NCI-H226 (cell line): ENCODE results near the gene HKDC1.
A peak's percentile ranks its signal among the peaks of the same experiment; 100 is the strongest.

Experiments
- DNase-seq: peaks from one replicate; pipeline ENCODE4 v3.0.0-alpha.2; 2015

The HKDC1 gene

DNA sequence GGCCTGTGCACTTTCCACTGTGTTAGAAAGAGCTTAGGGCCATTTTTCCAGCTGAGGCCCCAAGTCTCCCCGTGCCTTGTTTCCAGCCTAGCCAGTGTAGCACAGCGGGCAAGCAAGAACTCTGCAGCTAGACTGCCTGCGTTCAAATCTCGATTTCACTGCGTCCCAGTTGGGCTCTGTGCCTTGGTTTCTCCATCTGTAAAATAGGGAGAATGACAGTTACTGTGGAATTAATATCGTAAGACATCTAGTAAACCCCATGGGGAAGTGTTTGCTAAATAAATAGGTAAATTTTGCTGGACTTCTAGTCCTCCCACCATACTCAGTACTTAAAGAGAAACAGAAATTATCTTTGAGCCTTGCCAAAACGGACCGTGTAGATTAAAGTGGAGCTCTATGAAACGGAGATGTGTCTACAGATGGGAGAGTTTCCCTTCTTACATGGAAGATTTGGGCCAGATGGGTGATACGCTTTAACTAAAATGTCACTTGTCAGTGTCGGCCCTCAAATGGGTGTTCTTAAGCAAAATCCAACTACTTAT lies 3.5 kb upstream of the HKDC1 start:
- DNase-seq: no peak

DNA sequence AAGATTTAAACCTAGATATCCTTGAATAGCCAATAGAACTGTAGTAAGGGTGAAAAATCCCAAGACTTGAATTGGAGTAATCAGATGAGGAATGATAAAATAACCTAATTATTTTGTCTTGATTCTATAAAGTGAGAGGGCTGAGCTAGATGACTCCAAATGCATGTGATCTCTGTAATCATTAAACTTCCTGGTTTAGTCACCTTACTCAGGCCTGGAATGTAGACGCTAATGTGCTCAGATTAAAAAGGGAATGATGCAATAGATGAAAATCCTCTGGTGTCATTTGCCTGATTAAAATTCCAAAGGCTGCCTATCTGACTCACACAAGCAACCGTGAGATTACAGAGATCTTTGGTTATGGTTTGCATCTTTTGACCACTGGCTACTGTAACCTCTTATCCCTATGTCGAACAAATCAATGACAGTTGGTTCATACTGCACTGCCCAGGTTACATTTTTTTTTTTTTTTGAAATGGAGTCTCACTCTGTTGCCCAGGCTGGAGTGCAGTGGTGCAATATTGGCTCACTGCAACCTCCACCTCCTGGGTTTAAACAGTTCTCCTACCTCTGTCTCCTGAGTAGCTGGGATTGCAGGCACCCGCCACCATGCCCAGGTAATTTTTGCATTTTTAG lies 2.9 kb upstream of the HKDC1 start:
- DNase-seq: peak; percentile 95

DNA sequence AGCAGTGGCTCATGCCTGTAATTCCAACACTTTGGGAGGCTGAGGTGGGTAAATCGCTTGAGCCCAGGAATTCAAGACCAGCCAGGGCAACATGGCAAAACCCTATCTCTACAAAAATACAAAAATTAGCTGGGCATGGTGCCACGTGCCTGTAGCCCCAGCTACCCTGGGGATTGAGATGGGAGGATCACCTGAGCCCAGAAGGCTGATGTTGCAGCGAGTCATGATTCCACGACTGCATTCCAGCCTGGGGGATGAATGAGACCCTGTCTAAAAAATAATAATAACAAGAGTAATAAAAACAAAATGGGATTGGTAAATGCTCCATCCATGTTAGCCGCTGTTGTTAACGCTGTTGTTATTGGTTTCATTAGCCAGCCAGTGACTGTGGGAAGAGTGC lies 1.3 kb upstream of the HKDC1 start:
- peak; percentile 60 for DNase-seq

DNA sequence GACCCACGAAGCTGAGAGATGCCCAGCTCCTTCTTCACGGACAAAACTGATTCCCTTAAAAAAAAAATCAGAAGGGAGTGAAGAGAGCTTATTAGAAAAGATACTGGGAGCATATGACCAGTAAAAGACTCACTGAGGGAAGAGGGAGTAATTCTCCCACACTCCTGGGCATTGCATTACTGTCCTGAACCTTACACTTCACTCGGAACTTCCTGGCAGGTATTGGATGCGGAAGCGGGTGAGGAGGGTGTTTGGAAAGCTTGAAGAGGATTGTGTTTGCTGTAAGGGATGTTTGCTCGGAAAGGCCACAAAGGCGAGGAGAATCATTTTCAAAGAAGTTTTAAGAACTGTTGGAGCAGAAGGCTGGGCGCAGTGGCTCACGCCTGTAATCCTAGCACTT lies 375 bp downstream of the HKDC1 start:
- DNase-seq: peak; percentile 48

DNA sequence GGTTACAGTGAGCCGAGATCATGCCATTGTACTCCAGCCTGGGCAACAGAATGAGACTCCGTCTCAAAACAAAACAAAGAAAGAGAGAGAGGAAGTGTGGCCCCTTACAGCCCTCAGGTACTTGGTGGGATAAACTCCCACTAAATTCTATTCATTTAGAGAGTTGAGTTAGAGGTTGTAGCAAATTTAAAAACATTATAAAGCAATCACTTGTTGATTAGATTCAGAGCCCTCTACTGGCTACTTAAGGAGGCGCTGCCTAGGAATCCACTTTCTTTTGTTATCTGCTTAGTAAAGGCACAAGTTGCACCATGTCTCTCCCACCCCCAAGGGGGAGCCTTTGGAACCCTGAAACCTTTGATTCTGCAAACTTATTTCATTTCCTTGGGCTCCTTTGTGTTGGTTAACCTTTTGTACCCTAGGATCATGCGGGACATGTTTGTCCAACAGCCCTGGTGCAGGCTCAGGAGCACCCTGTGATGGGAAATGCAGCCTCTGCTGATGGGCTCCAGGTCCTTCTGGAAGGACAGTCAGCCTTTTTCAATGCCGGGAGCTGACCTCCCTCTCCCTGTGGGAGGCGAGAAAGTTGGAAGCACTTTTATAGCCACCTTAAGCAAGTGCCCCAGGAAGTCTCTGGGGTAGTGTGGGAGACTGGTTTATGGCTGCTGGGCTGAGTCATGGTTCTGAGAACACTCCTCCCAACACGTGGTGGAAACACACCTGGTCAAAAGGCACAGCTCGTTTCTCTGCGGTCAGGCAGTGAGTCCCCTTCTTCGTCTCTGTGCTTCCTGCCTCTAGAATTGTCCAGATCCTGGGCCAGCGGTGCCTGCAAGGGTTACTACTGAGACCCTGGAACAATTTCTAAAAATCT lies 2.3 kb downstream of the HKDC1 start:
- DNase-seq: peak; percentile 87

DNA sequence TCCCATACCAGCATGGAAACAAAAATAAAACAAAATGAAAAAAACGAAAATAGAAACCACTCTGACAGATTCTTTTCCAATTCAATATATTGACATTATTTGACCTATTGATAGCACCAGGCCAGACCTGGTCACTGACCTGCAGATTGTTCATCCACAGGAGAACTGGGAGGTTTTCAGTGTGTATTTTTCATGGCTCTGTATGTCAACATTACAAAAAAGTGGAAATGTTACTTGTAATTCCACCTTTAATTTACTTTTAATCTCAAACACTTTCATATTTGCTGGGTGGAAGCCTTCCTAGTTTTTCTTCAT lies 2.9 kb downstream of the HKDC1 start:
- DNase-seq: no peak

DNA sequence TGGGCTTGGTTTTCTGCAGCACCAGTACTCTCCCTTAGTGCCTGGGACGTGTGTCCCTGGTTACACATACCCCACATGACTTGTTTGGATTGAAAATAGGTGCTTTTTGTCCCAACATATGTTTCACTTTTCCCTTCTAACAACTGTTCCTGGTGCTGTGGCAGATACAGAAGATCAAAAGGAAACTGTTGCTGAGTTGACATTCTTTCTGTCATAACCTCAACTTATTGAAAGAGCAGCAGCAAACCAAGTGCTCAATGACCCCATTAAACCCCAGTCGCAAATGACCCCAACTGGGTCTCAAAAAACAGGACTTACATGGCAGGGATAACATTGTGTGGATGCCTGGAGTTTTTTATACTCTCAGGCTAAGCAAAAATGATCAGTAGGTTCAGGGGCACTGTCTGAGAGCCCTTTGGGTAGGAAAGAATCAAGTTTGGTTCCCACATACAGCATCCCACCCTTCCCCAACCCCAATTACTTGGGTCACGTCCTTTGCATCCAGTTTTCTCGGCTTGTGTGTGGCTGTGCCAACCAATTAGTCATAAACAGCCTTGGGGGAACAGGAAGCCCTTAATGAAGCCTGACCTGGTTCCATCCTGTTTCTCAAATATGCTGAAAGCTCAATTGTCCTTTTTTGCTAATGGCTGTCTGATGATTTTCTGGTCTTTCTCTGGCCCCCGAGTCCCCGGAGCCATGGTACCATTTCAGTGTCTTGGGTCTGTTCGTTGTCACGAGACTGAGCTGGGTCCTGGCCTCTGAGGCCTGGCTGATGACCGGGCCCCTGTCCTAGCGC lies 4.9 kb downstream of the HKDC1 start:
- no peak for DNase-seq

DNA sequence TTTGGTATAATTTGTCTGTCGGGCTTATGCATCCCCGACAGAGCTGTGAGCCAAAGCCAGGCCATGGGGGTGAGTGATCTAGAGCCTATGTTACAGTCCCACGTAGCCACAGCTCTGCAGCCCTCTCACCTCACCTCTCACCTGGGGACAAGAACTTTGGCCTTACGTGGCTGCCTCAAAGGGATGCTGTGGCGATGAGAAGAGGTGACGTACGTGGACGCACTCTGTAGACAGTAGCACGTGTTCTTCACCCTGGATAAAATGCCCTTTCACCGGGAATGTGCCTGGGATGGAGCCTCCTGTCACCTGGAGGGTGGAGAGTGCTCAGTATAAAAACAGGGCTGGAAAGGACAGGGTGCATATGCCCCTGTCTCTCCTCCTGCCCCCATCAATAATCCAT lies 5.5 kb downstream of the HKDC1 start:
- DNase-seq: no peak

DNA sequence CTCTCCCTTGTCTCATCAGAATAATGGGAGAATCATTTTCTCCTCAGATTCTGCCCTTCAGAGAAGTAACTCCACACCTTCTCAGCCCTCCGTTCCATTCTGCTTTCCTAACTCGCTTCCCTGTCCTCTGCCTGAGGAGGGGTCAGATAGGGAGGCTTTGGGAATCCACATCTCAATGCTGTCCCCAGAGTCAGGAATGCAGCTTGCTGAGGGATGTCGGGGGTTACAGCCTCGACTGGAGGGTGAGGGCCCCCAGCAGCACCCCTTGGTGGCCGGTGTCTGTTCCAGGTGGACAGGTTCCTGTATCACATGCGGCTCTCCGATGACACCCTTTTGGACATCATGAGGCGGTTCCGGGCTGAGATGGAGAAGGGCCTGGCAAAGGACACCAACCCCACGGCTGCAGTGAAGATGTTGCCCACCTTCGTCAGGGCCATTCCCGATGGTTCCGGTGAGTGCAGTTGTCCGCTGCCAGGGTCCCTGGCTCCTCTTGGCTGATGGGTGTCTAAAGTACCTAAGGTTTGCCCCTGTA lies 6.9 kb downstream of the HKDC1 start:
- no peak for DNase-seq

DNA sequence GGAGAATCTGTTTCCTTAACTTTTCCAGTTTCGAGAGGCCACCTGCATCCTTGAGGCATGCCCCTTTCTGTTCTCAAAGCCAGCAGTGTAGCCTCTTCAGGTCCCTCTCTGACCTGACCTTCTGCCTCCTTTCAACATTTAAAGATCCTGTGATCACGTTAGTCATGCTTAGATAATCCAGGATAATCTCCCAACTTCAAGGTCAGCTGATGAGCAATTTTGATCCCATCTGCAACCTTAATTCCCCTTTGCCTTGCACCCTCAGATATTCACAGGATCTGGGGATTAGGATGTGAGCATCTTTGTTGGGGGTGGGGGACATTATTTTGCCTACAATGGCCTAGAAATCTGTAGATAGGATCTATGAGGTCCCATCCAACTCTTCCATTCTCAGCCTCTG lies 8.0 kb downstream of the HKDC1 start:
- no peak for DNase-seq

DNA sequence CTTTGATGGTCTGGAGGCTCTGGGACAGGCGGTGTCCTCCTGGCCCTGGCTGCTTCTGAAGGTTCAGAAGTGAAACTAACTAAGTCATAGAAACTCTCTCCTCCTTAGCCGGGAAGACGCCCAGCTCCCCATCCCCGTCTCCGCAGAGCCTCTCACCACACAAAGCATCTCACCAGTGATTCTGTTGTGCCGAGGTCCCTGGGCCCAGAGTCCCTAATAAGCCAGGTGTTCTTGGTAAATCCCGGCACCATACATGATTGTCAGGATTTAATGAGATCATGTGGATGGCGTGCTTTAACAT lies 9.4 kb downstream of the HKDC1 start:
- DNase-seq: no peak

DNA sequence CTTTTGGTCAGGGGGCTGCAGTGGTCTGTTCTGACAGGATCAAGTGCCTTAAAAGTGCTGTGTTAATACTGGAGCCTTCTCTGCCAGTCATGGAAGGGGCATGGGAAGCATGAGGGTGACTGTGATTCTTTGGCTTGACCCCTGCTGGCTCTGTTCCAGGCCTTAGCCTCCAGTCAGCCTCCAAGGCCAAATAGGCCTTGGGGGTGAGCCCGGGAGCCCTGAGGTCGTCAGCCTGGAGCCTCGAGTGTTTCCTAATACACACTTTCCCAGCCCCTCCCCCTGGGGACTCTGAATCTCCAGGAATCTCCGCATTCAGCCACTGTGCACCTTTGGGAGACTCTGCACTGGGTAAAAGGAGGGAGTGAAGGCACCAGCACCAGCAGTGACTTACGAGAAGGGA lies 10.0 kb downstream of the HKDC1 start:
- no peak for DNase-seq

DNA sequence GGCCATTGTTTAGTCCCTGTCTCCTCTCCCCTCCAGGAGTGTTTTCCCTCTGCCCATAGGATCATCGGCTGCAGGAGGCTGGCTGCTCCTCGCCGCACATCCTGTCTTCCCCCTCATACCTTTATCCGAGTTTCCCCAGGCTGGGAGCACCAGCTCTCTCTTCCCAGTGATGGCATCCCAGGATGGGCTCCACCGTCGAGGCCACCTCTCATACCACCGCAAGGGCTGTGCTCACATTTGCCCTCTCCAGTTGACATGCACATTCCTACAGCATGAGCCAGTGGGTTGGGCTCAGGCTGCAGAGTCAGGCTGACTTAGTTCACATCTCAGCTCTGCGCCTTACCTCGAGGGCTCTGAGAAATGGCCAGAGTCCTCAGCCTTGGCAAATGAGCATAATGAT lies 12.1 kb downstream of the HKDC1 start:
- DNase-seq: peak; percentile 84

DNA sequence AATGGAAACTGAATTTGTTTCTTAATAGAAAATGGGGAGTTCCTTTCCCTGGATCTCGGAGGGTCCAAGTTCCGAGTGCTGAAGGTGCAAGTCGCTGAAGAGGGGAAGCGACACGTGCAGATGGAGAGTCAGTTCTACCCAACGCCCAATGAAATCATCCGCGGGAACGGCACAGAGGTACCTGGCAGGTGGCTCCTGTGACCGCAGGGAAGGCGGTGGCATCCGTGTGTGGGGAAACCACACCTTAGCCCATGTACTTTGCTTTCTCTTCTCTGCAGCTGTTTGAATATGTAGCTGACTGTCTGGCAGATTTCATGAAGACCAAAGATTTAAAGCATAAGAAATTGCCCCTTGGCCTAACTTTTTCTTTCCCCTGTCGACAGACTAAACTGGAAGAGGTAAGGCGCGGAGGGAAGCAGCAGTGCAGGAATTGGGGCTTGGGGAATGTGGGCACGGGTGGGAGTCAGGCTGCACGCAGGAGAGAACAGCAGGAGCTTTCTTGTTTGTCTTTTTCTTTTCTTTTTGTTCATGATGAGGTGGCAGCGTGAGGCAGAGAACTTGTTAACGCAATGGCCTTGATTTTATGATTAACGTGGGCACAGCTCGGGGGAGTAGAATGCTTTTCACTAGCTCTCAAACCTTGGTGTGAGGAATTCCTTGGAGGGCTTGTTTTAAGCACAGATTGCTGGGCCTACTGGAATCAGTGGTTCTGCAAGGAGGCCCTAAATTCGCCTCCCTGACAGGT lies 12.8 kb downstream of the HKDC1 start:
- no peak for DNase-seq

DNA sequence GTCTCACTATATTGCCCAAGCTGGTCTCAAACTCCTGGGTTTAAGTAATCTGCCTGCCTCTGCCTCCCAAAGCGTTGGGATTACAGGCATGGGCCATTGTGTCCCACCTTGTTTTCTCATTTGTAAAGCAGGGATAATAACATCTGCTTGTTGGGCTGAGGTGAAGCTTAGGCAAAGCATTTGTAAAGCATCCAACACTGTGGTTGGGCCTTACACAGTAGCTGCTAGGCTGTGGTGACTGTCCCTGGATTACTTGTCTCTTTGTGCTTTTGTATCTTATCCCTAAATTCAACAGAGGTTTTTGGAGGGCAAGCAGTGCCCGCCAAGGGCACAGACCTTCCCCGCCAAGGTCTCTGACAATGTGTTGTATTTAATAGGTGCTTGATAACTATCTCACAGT lies 14.3 kb downstream of the HKDC1 start:
- DNase-seq: no peak

DNA sequence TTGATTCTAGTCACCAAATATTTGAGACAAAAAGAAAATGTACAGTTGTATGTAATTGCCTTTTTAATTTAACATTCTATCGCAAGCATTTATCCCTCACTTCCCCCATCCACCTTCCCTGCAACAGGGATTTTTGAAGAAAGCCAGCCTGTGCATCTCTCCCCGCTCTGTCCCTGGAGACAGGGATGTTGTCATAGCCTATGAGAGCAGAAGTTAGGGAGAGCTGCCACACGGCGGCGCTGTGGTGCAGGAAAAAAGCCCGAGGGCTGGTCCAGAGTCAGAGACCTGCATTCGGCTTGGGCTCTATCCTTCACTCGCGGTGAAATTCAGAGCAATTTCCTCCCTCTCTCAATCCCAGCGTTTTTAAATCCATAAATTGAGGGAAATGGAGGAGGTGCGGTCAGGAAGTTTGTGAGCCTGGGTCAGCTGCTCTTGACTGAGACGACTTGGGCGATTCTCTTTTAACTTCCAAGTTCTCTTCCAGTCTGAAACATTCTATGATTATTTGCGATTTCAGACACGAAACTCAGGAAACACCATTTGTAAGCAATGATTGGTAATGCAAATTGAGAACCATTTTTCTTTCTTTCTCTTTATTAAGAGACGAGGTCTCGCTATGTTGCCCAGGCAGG lies 17.5 kb downstream of the HKDC1 start:
- peak; percentile 56 for DNase-seq

DNA sequence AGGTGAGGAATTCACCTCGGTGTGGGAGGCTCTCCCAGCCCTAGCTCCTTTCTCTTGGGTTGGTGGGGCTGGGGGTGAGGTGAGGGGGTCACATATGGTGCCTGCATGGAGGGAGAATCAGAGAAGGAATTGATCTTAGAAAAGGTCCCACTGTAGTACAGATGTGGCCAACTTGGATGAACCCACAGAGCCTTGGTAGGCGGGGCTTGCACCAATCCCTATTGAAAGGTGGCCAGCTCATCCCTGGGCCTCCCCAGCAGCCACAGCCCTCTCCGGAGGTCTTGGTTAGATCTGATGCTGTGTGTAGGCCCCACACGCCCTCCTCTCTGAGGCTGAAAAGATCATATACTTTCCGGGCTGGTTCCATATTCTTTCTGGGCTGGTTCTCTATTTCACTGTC lies 19.0 kb downstream of the HKDC1 start:
- no peak for DNase-seq

DNA sequence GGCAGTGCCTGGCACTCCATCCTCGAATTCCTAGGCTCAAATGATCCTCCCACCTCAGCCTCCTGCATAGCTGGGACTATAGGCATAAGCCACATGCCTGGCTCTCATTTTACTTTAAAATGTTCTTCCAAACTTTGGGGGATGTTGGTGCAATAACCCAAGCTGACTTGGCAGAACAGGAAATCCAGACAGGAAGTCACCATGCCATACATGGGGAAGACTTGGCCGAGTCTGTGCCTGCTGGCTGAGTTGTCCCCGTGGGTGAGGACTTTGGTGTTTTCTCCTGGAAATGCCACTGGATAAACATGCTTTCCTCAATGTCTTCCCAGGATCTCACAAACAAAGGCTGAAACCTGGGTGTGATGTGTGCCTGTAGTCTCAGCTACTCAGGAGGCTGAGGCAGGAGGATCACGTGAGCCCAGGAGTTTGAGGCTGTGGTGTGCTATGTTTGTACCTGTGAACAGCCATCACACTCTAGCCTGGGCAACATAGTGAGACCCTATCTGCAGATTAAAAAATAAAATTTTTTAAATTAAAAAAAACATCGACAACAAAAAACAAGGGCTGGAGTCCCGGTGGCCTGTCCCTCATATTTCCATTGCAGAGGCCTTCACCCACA lies 19.8 kb downstream of the HKDC1 start:
- DNase-seq: no peak

DNA sequence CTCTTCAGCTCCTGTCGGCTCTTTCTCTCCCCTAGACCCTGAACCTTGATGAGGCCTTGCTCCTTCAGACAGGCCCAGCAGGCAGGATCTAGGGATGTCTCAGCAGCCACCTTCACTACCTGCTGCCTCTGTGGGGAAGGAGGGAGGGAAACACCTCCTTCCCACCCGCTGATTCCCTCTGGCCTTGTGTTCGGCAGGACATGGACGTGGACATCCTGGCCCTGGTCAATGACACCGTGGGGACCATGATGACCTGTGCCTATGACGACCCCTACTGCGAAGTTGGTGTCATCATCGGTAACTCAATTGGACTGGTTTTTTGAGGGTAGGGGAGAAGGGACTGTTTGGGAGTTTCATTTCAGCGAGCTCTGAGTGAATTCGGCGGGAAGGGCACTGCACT lies 20.3 kb downstream of the HKDC1 start:
- no peak for DNase-seq

DNA sequence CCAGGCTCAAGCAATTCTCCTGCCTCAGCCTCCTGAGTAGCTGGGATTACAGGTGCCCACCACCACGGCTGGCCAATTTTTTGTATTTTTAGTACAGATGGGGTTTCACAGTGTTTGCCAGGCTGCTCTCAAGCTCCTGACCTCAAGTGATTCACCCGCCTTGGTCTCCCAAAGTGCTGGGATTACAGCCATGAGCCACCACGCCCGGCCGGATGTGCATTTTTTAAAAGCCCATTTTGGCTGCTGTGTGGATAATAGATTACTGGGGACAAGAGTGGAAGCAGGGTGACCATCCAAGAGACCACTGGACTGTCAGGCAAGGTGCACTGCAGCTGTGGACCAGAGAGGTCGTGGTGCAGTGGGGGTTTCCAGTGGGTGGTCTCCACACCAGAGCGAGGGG lies 21.4 kb downstream of the HKDC1 start:
- DNase-seq: no peak

DNA sequence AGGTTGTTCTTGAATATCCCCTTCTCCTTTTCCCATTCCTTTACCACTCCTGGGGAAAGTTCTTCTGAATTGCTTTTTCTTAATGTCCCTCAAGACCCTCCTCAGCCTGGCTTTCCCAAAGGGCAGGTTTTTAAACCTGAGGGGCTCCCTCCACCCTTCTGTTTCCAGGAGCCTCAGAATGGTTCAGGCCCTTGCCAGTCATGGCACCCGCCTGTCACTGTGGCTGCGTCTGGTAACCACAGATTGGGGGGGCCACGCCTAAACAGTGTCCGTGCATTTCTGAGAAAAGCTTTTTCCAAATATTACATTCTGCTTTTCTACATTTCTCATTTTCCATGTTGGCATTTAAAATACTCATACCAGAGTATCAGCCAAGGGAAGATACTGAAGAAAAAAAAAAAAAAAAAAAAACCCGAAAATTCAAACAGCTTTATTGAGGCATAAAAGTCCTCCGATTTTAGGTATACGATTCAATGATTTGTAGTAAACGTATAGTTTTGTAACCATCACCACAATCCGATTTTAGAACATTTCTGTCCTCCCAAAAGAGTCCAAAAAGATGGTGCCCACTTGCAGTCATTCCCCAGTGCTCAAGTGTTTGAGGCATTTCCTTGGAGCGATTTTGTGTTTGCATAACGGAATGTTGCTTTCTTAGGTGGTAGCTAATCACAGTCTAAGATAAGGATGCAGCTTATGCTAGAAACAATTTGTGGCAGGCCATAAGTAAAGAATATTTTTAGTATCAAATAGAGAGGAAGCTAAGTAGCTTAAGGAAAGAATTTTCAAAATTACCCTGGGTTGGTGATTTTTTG lies 22.1 kb downstream of the HKDC1 start:
- no peak for DNase-seq
